ENCODE measurements around the gene KCTD2.

DNA sequence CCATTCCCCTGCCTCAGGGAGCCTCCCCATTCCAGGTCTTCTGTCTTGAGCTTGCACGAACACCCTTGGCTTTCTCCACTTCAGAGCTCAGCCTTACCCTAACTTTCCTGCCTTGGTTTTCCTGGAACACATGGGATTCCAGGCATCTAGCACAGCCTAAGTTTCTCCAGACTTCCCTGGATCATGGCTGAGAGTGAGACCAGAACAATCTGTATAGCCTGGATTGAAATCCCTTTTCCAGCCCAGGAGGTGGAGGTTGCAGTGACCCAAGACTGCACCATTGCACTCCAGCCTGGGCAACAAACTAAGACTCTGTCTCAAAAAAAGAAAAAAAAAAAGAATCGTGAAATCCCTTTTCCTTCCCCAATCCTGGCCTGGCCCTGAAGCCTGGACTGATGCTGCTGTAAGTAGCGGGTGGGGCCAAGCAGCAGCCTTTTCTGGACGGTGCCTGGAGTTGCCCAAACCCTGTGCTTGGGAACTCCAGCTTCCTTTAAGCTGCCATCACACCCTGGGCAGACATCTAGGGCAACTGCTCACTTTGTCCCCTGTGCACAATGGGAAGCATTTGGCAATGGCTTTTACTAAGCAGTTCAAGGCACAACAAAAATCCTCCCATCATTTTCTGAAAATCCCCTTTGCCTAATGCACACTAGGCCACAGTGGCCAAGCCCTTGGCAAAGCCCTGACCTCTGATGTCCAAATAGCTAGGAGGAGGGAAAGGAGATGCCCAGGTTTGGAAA, 28.7 kb downstream of the KCTD2 start:
- TF ChIP-seq POLR2A (IDR thresholded peaks at IDR 0.05): no peak
- TF ChIP-seq, protein P1, sequence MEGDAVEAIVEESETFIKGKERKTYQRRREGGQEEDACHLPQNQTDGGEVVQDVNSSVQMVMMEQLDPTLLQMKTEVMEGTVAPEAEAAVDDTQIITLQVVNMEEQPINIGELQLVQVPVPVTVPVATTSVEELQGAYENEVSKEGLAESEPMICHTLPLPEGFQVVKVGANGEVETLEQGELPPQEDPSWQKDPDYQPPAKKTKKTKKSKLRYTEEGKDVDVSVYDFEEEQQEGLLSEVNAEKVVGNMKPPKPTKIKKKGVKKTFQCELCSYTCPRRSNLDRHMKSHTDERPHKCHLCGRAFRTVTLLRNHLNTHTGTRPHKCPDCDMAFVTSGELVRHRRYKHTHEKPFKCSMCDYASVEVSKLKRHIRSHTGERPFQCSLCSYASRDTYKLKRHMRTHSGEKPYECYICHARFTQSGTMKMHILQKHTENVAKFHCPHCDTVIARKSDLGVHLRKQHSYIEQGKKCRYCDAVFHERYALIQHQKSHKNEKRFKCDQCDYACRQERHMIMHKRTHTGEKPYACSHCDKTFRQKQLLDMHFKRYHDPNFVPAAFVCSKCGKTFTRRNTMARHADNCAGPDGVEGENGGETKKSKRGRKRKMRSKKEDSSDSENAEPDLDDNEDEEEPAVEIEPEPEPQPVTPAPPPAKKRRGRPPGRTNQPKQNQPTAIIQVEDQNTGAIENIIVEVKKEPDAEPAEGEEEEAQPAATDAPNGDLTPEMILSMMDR (IDR thresholded peaks at IDR 0.05 in 8 of 11, conservative IDR thresholded peaks at IDR 0.05 in 3 of 11): no peak

All from spleen (tissue), 7 donors.